Measurements from ENCODE around the gene TAF1D.
"Not testable (repeated sequence)": the region's sequence is repeated elsewhere in the genome, so short reads cannot be mapped to it uniquely, and the experiment has no call there.

TAF1D gene

DNA sequence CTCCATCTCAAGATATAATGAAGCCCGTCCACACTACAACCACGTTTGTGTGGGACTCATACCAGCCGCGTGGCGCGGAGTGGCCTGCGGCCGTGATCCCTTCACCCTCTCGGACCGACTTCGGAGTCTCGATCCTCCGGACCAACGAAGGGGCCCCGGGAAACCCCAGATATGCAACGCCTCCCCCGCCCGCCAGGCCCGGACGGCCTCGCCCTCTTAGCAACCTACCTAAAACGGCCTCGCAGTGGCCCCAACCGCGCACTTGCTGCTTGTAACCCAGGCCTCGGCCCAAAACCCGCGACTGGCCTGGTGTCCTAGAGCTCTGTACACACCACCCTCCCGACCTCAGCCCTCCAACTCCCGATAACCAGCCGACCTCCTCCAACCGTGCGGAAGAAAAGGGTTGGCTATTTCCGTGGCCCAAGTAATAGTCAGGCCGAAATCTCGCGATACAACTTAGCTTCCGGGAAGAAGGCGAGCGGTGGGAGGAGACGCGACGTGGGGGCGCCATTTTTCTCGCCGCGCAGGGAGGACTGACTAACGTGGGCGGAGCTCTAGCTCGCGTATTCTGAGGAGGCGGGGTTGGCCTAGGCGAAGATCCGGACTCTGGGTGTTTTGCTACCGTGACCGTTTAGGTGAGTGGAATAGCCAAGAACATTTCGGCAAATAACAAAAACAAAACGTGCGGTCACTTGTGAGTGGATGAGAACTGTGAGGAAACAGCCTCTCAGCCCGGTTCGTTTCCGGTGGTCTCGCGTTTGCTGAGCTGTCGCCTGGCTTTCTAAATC is at the start of gene TAF1D, which contains the start of gene C11orf54:
Gene TAF1D, minus strand, starts transcription at position 402 of the 788 bp plus-strand sequence. CDS start 2,191 bp downstream, outside the sequence.
Gene C11orf54, plus strand, starts transcription at position 579 of the 788 bp plus-strand sequence. CDS start 5,722 bp downstream, outside the sequence.
- peak; percentile 96 for DNase-seq (ENCODE audit: low read depth)

GRCh38 chr11:93784935-93785360 is 43.7 kb upstream of the TAF1D start:
- DNase-seq (ENCODE audit: low read depth) = no peak

DNA sequence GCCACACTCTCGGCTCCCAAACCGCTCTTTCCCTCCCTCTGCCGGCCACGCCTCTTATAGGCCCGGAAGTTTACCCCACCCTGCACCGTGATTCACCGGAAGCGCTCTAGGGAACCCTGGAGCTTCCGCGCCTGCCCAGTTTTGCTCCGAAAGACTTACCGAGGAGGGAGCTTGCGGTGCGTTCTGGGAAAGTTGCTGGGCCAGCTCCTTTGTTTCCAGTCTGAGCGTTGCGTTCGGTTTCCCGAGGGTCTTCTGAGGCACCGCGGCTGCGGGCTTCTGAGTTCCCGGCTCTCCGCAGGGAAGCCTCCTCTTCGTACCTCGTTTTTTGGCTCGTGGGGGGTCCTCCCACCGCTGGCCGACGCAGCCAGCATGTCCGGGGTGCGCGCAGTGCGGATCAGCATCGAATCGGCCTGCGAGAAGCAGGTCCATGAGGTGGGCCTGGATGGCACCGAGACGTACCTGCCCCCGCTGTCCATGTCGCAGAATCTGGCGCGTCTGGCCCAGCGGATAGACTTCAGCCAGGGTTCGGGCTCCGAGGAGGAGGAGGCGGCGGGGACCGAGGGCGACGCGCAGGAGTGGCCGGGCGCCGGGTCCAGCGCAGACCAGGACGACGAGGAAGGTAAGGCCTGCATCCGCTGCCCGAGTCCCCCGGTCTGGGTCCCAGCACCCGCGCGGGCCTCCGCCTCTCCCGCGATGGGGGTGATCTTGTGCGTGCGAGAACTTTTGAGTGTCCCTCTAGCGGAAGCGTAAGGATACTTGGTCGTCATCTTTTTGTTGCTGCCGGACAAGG is 43.0 kb upstream of the TAF1D start, which contains the start of gene MED17:
Gene MED17, plus strand, starts transcription at position 138 of the 790 bp plus-strand sequence. Its CDS starts 232 bp downstream, at position 370.
- peak; percentile 80 for DNase-seq (ENCODE audit: low read depth)

GRCh38 chr11:93783765-93784144 is 42.5 kb upstream of the TAF1D start:
- no peak for DNase-seq (ENCODE audit: low read depth)

DNA sequence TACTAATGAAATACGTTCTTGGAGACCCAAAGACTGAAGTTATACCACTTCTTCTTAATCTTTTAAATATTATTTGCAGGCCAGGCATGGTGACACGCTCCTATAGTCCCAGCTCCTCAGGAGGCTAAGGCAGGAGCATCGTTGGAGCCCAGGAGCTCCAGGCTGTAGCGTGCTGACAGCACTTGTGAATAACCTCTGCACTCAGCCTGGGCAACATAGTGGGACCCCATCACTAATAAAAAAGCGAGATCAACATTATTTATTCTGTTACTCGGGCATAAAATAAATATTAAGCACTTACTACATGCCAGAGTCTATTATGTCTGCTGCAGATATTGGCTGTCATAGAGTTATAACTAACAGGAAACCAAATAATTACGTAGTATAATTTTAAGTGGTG is 42.1 kb upstream of the TAF1D start:
- no peak for DNase-seq (ENCODE audit: low read depth)

DNA sequence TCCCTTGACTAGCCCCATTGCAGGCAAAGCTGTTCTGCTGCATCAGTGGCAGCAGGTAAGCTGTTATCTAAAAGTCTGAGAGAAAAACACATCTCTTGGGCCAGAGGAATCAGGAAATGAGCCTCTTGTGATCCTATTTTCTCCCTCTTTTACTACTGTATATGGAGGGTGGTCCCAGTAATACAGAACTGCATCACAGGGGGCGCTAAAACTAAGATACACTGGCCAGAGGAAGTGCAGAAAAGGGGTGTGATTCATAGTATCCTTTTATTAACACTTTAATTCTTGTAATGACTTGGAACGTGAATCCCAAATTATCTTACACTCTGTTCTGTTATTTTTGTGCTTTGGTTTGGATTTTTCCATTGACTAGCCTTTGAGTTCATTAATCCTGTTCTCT is 34.0 kb upstream of the TAF1D start:
- DNase-seq (ENCODE audit: low read depth) = no peak

DNA sequence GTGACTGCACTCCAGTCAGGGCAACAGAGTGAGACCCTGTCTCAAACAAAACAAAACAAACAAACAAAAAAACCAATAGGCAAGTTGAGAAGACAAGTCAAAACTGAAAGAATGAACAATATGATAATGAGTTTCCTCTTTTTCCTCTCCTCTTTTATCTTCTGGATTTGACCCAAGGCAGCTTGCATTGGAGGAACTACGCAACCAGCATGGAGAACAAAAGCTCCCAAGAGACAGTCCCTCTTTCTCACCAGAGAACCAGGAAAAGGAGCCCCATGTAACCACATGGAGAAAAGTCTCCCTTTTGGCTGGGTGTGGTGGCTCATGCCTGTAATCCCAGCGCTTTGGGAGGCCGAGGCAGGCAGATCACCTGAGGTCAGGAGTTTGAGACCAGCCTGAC is 33.3 kb upstream of the TAF1D start:
- not testable (repeated sequence) for DNase-seq (ENCODE audit: low read depth)

- no peak for DNase-seq (ENCODE audit: low read depth)
Observed at GRCh38 chr11:93773601-93774200, 32.4 kb upstream of the TAF1D start.

DNA sequence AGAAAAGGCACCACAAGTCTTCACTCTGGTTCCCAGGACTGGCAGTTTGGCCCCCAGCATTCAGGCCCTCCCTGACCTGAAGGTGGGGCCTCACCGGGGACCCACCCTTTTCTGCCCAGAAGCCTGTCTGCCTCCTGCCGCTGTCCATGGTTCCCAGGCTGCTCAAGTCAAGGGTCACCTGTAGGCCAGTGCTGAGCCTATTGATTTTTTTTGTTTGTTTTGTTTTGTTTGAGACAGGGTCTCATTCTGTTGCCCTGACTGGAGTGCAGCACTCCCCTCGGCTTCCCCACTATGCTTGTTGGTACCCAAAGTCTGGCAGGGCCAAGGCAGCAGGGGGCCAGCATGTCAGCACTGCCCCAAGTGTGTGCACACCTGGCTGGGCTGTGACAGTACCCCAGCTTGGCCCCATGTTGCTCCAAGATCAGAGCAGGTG is 31.8 kb upstream of the TAF1D start:
- no peak for DNase-seq (ENCODE audit: low read depth)

DNA sequence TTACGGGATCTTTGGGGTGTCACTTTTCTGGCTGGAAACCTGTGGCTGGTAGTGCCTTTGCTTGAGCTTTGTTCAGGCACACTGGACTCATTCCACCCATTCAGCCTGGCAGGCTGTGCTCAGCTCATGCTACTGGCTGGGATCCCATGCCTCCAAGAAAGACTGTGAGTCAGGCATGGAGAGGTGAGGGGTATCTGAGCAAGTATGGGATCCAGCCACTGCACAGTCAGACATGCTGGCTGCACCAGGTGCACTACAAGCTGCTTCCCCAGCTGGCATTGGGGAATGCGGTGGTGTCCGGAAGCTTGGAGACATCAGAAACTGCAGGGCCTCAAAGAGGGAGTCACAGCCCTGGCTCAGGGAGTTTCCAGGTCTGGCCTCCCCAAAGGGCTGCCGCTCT is 30.8 kb upstream of the TAF1D start:
- DNase-seq (ENCODE audit: low read depth) = no peak

- no peak for DNase-seq (ENCODE audit: low read depth)
Observed at GRCh38 chr11:93770160-93770559, 28.9 kb upstream of the TAF1D start.

DNA sequence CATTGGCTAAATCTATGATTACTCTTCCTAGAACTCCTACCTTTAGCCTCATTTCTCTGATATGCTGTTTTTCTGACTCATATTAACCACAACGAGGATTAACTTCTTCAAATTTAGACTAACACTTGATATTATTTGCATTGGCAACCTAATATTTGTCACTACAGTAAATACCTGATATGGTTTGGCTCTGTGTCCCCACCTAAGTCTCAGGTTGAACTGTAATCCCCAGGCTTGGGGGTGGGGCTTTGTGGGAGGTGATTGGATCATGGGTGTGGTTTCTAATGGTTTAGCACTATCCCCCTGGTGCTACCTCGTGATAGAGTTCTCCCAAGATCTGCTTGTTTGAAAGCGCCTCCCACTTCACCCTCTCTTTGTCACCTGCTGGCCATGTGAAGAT is 25.7 kb upstream of the TAF1D start:
- no peak for DNase-seq (ENCODE audit: low read depth)

DNA sequence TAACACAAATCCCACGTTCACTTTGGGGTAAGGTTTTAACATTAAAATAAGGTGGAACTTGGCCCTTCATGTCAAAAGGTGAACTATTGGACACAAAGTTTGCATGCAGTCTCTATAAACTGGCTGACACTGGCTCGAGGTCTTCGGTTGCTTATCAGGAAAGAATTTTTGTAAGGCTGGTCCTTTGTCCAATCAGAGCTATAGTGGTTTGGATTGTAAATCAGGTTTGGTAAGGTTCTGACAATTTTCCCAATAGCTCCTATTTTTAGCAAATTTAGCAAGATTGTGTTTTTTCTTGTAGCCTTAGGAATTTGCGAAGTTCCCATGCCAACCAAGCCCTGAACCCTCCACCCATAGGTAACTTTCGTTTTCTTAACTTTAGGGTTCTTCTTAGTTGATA is 25.2 kb upstream of the TAF1D start:
- DNase-seq (ENCODE audit: low read depth) = no peak

GRCh38 chr11:93765551-93765950 is 24.3 kb upstream of the TAF1D start:
- no peak for DNase-seq (ENCODE audit: low read depth)

GRCh38 chr11:93761910-93762309 is 20.6 kb upstream of the TAF1D start:
- no peak for DNase-seq (ENCODE audit: low read depth)

GRCh38 chr11:93759123-93759522 is 17.8 kb upstream of the TAF1D start:
- DNase-seq (ENCODE audit: low read depth) = not testable (repeated sequence)

GRCh38 chr11:93757924-93758865 is 16.9 kb upstream of the TAF1D start:
- DNase-seq (ENCODE audit: low read depth) = no peak

DNA sequence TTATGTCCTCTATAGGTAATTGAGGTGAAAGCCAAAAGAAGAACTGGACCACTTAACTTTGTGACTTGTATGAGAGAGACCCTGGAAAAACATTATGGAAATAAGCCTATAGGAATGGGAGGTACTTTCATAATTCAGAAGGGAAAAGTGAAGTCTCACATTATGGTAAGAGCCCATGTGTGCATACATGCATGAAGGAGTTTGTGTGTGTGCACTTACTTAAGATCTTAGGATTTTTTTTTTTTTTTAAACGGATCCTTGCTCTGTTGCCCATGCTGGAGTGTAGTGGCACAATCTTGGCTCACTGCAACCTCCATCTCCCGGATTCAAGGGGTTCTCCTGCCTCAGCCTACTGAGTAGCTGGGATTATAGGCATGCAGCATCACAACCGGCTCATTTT is 16.0 kb upstream of the TAF1D start:
- DNase-seq (ENCODE audit: low read depth) = no peak

DNA sequence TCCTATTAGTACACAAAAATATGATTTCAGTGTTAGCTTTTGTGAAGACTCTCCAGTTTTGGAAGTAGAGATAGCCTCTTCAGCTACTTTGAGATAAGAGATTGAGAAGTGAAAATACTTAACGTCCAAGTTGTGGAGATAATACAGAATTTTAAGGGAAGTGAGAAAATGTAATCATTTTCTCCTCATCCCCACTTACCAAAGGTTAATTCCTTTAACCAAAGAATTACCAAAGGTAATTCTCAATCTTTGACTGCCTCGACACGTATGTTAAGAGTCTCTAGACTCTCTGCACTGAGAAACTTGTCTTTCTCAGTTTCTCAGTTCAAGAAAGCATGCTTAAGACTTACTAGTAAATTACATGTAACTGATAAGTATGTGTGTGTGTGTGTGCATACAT is 15.5 kb upstream of the TAF1D start:
- DNase-seq (ENCODE audit: low read depth) = no peak

GRCh38 chr11:93753241-93753640 is 11.9 kb upstream of the TAF1D start:
- no peak for DNase-seq (ENCODE audit: low read depth)

DNA sequence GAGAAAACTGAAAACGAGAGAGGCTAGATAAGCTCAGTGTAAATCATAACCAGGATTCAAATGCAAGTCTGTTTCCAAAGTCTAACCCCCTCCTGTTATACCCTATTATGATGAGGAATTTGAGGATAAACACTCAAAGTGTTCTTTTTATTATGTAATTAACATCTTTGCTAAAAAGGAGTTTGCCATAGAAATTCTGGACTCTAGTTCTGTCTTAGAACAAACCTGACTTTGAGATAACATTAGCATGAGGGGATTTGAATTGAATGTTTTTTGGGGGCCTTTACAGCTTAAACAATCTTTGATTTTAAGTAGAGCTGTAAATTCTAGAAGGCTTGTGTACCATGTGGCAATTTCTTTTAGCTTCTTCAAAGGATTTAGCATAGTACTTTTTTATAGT is 9.7 kb upstream of the TAF1D start:
- DNase-seq (ENCODE audit: low read depth) = no peak

Measured in GM04504 (cell line).